ENCODE data around the gene ZAR1.

The ZAR1 gene

GRCh38 chr4:48490680-48491513, 845 bp downstream of the ZAR1 start:
- no peak for DNase-seq

DNA sequence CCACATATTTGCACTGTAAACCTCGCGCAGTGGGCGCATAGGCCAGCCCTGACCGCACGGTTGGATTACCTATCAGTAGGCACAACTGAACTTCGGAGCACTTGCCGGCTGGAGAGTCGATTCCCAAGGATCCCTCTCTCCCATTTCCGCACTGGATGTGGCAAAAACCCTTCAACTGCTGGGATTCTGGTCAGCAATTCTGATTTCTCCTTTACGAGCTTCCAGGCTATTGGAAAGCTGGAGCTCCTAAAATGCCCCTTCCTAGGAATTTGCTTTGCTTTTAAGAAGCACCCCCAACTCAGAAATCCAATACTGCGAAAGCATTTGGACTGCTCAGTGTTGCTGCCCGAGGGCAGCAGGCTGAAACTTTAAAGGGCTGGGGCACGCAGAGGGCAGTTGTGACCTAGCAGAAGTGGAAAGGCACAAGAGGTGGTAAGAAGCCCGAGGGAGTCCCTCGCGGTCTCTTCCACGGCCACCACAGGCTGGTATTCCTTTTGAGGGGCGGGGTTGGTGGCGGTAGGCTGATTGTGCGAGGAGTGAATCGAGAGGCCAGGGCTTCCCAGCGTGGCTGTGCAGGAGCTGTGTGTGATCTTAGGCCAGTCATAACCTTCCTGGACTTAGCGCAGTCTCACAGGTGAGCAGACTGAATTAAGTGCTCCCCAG, 1.6 kb downstream of the ZAR1 start:
- no peak for DNase-seq

DNA sequence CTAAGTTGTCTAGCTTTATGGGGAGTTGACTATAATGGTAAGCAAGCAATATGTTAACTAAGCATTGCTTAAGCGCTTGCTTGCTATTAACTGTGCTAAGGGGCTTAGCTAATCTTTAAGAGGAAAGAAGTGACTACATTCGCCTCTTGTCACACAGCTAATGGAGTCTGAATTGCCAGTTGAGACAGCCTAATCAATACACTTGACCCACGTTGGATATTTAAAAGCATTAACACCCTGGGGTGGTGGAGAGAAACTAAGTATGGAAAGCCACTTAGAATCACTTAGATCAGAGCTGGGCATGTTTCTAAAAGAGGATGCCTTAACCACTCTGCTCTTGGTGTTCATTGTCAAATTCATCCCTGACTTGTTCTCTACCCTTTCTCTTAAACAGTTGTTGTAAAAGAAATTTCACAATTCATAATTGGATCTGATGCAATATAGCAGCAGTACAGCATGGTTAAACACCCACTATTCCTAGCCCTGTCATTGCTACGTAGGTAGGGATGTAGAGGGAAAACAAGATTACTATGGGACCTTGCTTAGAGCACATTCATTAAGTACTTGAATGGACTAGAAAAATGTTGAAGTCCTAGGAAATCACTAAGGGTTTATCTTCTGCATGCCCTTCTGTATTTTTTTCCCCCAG, 3.5 kb downstream of the ZAR1 start:
- DNase-seq = no peak

DNA sequence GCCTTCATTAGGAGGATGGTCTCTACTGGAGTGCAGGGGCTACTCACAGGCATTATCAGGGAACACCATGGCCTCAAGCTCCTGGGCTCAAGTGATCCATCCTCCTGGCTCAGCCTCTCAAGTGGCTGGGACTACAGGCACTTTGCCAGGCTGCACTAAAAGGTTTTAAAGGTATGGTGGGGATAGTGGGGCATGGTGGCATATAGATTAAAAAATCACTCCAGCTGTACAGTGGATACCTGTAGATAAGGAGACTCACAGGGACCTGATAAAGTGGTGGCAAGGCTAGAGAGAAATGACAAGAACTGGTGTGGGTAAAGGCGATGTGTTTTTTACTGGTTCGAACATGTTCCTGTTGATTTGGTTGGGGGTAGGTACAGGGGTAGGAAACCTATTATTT, 5.9 kb downstream of the ZAR1 start:
- DNase-seq = no peak

DNA sequence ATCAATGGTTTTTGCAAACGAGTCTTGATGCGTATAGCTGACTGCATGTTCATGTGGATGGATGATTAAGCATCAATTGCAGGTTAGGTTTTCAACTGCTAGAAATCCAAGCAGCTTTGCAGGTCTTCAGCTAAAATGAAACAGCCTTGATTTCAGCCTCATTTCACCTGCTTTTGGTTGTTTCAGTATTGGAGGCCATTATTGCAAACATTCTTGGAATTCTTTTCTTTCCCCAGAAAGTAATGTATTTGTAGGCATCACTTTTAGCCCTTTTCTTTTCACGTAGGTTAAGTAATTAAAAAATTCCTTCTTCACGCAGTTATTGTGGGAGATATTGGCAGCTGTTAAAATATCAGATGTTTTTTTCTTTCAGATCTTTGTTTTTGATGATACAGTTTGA, 8.8 kb downstream of the ZAR1 start:
- DNase-seq = no peak

- DNase-seq = no peak
Observed at GRCh38 chr4:48499551-48500066, 9.6 kb downstream of the ZAR1 start.

DNA sequence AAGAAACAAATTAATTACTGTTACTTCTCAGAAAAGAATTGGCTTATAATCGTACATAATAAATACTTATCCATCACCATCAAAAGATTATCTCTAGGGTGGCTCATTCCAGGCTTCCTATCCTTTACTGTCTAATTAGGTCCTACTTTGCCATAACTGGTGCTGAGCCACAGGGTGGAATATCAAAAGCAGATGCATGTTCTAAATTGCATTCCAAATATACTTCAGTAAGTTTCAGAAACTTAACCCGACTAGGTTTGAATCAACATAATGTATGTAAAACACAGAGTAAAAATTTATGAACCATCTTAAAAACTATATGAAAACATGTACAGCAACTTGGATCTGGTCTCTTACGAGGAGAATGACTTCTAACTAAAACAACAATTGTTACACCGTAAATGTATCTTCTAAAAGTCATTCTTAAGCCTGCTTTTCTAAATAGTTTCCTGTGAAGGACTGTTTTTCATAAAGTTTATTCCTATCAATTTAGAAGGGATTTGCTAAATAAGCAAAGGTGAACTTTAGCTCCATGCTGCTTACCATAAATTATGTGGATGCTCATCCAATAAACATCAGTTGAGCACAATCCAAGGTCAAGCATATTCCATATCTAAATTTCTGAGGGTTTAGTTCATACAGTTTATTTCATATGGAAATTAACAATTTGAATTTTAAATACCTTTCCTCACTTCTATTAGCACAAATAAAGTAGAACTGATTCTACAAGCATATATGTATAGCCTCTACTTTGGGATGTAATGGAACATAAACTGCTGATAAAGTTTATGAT, 13.4 kb downstream of the ZAR1 start:
- no peak for DNase-seq

- no peak for DNase-seq
Observed at GRCh38 chr4:48504026-48504330, 13.9 kb downstream of the ZAR1 start.

DNA sequence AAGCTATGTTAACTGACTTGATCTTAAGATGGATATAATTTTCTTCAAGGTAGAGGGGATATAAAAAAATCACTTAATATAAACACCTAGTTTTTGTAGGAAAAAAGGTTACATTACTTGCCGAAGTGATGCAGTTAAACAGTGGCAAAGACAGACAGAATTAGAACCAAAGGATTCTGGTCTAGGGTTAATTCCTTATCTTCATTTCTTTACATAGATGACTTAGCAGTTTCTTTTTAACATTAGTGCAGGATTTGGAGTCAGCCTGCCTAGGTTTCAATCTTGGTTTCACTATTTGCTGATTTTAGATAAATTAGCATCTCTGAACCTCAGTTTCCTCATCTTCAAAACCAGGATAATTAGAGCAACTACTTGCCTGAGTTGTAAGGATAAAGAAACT, 14.3 kb downstream of the ZAR1 start:
- no peak for DNase-seq

DNA sequence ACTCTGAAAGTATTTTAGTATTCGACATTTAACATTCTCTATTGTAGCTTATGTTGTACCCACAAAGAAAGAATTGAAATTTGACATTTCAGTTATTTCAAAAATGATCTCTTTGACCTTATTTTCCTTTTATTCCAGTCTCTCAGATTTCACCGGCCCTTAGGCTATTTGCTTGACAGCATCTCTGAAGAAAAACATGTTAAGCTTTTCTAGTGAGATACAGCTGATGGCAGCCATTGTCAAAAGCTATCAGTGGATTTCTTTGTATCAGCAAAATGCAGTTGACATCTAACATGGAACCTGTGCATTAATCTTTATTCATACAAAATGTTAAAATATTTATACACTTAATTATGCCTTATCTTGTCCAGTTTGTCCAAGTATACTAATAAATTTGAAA, 16.7 kb downstream of the ZAR1 start:
- DNase-seq = no peak

DNA sequence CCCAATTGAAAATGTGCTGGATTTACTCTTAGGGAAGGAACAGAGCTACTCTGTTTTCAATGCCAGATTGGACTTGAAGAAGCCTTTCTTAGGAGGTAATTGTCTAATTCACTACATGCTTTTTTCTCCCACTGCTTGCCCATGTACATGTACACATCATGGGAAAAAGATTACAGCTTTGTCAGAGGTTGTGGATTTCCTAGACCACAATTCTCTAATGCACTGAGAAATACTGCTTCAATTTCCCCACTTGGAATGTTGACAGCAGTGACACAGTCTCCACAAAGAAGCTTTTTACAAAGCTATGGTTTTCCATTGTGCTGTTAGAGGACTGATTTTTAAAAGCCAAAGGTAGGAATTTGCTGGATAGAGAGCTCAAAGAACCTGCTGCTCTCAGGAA, 19.5 kb downstream of the ZAR1 start:
- no peak for DNase-seq

DNA sequence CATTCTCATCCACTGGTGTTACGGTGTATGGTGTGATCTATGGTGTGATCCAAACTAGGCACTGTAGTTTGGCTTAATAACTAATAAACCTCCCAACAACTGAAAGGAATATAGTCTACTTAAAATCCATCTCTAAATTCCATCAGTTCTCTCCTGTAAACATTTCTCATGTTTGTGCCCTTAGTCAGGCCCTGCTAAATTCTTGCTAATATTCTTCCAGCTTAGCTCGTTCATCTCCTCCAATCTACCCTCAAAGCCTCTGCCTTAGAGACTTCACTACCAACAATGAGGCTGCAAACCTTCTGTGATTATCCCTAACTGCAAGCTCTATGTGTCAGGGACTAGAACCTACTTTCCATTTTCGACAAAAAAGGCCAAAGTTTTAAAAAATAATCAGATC, 28.1 kb downstream of the ZAR1 start:
- no peak for DNase-seq

DNA sequence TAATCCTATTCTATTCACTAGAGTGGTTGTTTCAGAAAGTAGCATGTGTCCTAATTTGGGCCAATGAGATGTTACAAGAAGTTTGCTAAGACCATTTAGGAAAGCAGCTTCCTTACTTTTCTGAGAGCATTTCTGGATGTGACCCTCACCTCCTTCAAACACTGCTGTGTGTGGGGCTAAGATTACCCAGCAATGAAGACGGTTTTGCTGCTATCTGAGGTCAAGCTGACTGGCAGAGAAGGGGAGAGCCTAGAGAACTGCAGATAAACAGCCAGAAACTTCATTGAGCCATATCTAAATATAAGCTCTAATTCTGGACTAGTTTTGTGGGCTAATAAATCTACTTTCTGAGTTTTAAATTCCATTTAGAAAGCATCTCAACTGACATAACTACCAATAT, 36.4 kb downstream of the ZAR1 start:
- DNase-seq = no peak

- no peak for DNase-seq
Observed at GRCh38 chr4:48538358-48538757, 48.3 kb downstream of the ZAR1 start.

DNA sequence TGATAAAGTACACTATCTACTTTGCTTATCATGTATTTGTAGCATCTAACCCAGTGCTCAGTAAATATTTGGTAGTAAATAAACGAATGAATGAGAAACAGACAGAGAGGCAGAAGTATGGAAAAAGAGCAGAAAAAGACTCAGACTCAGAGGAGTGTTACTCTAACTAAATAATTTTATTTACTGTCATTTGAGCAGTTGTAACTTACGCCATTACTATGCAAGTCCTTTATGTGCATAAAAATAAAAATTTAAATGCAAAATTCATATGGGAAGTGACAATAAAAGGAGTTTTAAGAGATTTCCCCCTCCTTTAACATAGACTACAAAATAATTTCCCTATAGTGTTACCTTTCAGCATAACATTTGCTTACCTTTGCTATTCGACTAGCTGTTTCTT, 49.5 kb downstream of the ZAR1 start:
- no peak for DNase-seq

DNA sequence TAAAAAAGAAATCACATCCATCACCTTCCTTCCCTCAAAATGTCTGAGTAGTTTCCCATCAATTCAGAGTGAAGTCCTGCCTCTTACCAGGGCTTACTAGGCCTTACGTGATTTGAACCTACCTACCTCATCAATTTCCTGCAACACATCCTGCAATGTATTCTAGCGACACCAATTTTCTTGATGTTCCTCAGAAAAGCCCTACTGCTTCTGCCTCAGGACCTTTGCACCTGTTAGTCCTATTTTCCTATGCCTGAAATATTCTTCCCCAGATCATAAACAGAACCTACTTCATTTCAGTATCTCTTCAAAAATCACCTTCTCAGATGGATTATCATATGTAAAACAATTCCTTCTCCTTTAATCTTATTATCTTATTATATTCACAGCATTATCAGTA, 52.8 kb downstream of the ZAR1 start:
- DNase-seq = no peak

DNA sequence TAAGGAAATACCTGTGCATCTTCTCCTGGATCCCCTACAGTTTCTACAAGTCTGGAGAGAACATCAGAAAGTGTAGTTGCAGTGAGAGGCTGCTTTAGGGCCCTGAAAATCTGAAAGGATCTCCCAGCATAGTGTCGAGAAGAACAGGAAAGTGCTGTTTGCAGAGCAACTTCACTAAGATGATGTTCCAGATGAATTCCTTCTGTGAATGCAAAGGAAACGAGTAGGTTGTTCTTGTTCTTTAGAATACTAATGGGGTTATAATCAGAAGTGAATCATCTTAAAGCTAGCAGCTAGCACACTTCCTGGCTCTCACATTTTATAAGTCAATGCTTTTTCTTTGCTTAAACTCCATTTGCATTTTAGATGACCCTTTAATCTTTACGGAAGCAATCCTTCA, 53.7 kb downstream of the ZAR1 start:
- DNase-seq = no peak

Data from effector CD4-positive, alpha-beta T cell (primary cell).